Tibial nerve (tissue), 4 donors: Measurements from ENCODE around the gene ELANE. TPM values are rescaled to one million over a fixed set of nuclear protein-coding genes. Genes with fewer than 3 reads are reported as not detected.
A peak's percentile ranks its signal among the peaks of the same experiment; 100 is the strongest.
"Not testable (repeated sequence)": the region's sequence is repeated elsewhere in the genome, so short reads cannot be mapped to it uniquely, and the experiment has no call there.

Experiments used
- DNase-seq, 2 donors: peaks; one replicate each; pipeline ENCODE4 v3.0.0-alpha.2; 2019; ENCODE audit warnings: low spot score in 2 of 2
- H3K27ac ChIP-seq, 4 donors: fragments of 200-600 bp; sonication (generic) in 3 of 4; one replicate each; pipeline ENCODE4 v1.5.1; 2017 to 2019; ENCODE audit warnings: mild to moderate bottlenecking in 1 of 4
- H3K27me3 ChIP-seq, 2 donors: fragments of 200-600 bp; sonication (generic) in 1 of 2; one replicate each; pipeline versions ENCODE4 v1.5.1 to v1.6.0; 2017 to 2019
- H3K36me3 ChIP-seq, 3 donors: fragments of 200-600 bp; sonication (generic); one replicate each; pipeline ENCODE4 v1.5.1; 2018 to 2019
- H3K4me1 ChIP-seq, 4 donors: fragments of 200-600 bp; sonication (generic) in 3 of 4; one replicate each; pipeline ENCODE4 v1.5.1; 2017 to 2019
- H3K4me3 ChIP-seq, 4 donors: fragments of 200-600 bp; sonication (generic) in 3 of 4; one replicate each; pipeline ENCODE4 v1.5.1; 2017 to 2019; ENCODE audit warnings: mild to moderate bottlenecking in 1 of 4, moderate library complexity in 1 of 4
- H3K9me3 ChIP-seq, 4 donors: fragments of 200-600 bp; sonication (generic) in 3 of 4; one replicate each; pipeline ENCODE4 v1.5.1; 2017 to 2019
- CTCF ChIP-seq, 5 experiments: fragments of 200-600 bp in 3 of 5; fragments of 450-650 bp in 2 of 5; sonication (generic) in 3 of 5; IDR thresholded peaks; one replicate each; pipeline ENCODE4 v1.5.1; 2016 to 2019; ENCODE audit warnings: antibody characterized with exemption in 5 of 5, mild to moderate bottlenecking in 3 of 5, moderate library complexity in 2 of 5
- EP300 ChIP-seq, 2 donors: sonication (generic); formaldehyde crosslinking; IDR thresholded peaks; one replicate each; pipeline ENCODE4 v1.6.1; 2017; ENCODE audit warnings: antibody characterized with exemption in 2 of 2, mild to moderate bottlenecking in 1 of 2
- POLR2A ChIP-seq, 2 donors: fragments of 450-650 bp; IDR thresholded peaks; one replicate each; pipeline ENCODE4 v1.6.1; 2017; ENCODE audit warnings: antibody characterized with exemption in 2 of 2, mild to moderate bottlenecking in 2 of 2, moderate library complexity in 2 of 2
- WGBS, 2 donors: methylation state at CpG; one replicate each; pipeline ENCODE4 v1.1.5; 2018; 5-methylcytosine and 5-hydroxymethylcytosine counted together
- total RNA-seq, 4 donors: library from RNA; depleted of rRNA; stranded (reverse); fragments of >200 nt; gene quantifications; one replicate each; pipeline ENCODE4 v1.1.0, GENCODE V29; 2016

ELANE gene
- total RNA-seq, 4 donors from 2014 or later: 0.66 to 12.6 (median 4.2) TPM

- no peak for DNase-seq
- TF ChIP-seq CTCF (IDR thresholded peaks at IDR 0.05) (no peak), POLR2A (IDR thresholded peaks at IDR 0.05) (no peak), EP300 (IDR thresholded peaks at IDR 0.05) (no peak)
- 41 to 57% methylated on average over 24 of the region's 24 CpGs for WGBS, 2 donors
- H3K27me3 ChIP-seq: peaks cover 0 to 84% of the 10 kb centered on the region in 2 donors
- H3K9me3 ChIP-seq: no peaks in the 10 kb centered on the region
- no peaks in the 10 kb centered on the region for H3K36me3 ChIP-seq
- no peak overlapping the region for H3K4me3 ChIP-seq
- no peak overlapping the region for H3K27ac ChIP-seq
- no peaks in the 10 kb centered on the region for H3K4me1 ChIP-seq
These were observed 17.9 kb upstream of the ELANE start for GRCh38 chr19:834216-834615.

GRCh38 chr19:835210-835810 lies 16.8 kb upstream of the ELANE start:
- 47 to 53% methylated on average over 23 to 26 of the region's 36 CpGs for WGBS, 2 donors
- Histone ChIP-seq H3K4me3 (no peak overlapping the region), H3K4me1 (no peaks in the 10 kb centered on the region), H3K27ac (no peak overlapping the region), H3K36me3 (no peaks in the 10 kb centered on the region), H3K27me3 (peaks cover 0 to 77% of the 10 kb centered on the region in 2 donors), H3K9me3 (no peaks in the 10 kb centered on the region)
- DNase-seq: no peak
- TF ChIP-seq POLR2A (IDR thresholded peaks at IDR 0.05) (no peak), EP300 (IDR thresholded peaks at IDR 0.05) (no peak), CTCF (IDR thresholded peaks at IDR 0.05) (no peak)

- TF ChIP-seq EP300 (IDR thresholded peaks at IDR 0.05) (no peak), CTCF (IDR thresholded peaks at IDR 0.05) (no peak), POLR2A (IDR thresholded peaks at IDR 0.05) (no peak)
- Histone ChIP-seq H3K36me3 (no peaks in the 10 kb centered on the region), H3K4me3 (no peak within 1 kb of the TSS), H3K27me3 (peaks cover 4 to 75% of the 10 kb centered on the region in 2 donors), H3K27ac (no peak within 1 kb of the TSS), H3K9me3 (no peaks in the 10 kb centered on the region), H3K4me1 (peaks cover 0 to 12% (median 9%) of the 10 kb centered on the region in 4 donors)
- DNase-seq: no peak
- 62 to 70% methylated on average over 19 to 22 of the region's 24 CpGs for WGBS, 2 donors
These were observed 11.4 kb upstream of the ELANE start, which contains the start of gene PRTN3 for GRCh38 chr19:840519-841206. Gene PRTN3, plus strand, starts transcription at chr19:840999. Its CDS starts 10 bp downstream, at chr19:841009.

- H3K27ac ChIP-seq, DNase-seq, H3K9me3 ChIP-seq, H3K36me3 ChIP-seq, H3K4me3 ChIP-seq: not testable (repeated sequence)
- 79 to 84% methylated on average over 7 of the region's 7 CpGs for WGBS, 2 donors
- Histone ChIP-seq H3K4me1 (peaks cover 0 to 17% (median 9%) of the 10 kb centered on the region in 4 donors), H3K27me3 (peaks cover 4 to 76% of the 10 kb centered on the region in 2 donors)
These were observed 9.3 kb upstream of the ELANE start for GRCh38 chr19:842802-843179.

GRCh38 chr19:843180-843835 lies 8.8 kb upstream of the ELANE start:
- Histone ChIP-seq H3K36me3 (no peaks in the 10 kb centered on the region), H3K4me1 (peaks cover 0 to 22% (median 9%) of the 10 kb centered on the region in 4 donors), H3K4me3 (peak overlapping the region in 1 of 4 donors; percentile 31), H3K27ac (no peak overlapping the region), H3K9me3 (no peaks in the 10 kb centered on the region), H3K27me3 (peaks cover 4 to 77% of the 10 kb centered on the region in 2 donors)
- WGBS, 2 donors: 4 to 19% methylated on average over 9 to 20 of the region's 46 CpGs
- DNase-seq: no peak
- TF ChIP-seq POLR2A (IDR thresholded peaks at IDR 0.05) (no peak), EP300 (IDR thresholded peaks at IDR 0.05) (no peak), CTCF (IDR thresholded peaks at IDR 0.05) (peak in 1 of 5 experiments; percentile 14)
